ENCODE measurements around the gene NOS3.
A peak's percentile ranks its signal among the peaks of the same experiment; 100 is the strongest.

Gene NOS3

DNA sequence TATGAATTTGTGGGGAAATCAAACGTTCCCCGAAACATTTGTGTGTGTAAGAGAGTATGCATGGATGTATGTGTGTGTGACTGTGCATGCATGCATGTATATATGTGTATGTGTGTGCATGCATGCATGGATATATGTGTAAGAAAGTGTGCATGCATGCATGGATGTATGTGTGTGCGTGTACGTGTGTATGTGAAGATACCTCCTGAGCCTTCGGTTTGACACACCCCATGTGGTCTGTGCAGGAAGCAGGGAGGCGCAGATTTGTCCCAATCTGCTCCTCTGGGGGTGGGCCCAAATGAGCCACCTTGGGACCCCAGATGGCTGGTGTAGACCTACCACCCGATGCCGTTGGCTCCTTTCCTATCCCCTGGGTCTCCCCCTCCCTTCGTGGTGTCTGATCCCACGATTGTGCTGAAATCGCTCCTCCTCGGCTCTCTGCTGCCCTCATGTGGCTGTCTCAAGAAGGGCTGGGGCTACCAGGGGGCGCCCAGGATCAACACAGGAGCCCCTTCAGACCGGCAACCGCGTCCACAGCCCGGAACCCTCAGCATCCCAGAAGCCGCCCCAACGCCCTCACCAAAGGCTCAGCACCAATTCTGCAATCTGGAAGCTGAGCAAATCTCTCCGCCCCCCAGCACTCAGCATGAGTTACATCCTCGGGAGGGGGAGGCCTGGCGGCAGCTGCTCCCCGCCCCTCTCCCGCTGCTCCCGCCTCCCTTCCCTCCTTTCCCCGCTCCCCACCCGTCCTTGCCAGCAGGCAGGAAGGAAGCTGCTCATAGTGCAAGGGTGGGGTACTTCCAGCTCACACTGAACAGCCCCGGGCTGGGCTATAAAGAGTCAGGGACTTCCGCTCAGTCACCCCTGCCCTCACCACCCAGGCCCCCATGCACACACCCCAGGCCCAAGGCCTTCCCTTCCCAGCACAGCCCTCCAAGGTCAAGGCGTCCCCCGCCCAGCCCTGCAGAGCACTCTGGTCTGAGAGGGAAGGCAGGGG lies 2.3 kb upstream of the NOS3 start:
- H3K4me3 ChIP-seq: peak overlapping the region; percentile 55
- H3K9ac ChIP-seq: peak overlapping the region; percentile 70

GRCh38 chr7:150989456-150989855 lies 1.4 kb upstream of the NOS3 start:
- H3K9ac ChIP-seq: peak overlapping the region; percentile 70
- H3K36me3 ChIP-seq: peaks cover 6% of the 10 kb centered on the region; the same call in 1 of the 2 replicates
- no peak for TF ChIP-seq Cebpa-rat (IDR thresholded peaks at IDR 0.05)
- no peaks in the 10 kb centered on the region for H3K27me3 ChIP-seq
- peak overlapping the region; percentile 77 for H3K27ac ChIP-seq
- peak overlapping the region; percentile 88 for H3K4me2 ChIP-seq
- peaks cover 19% of the 10 kb centered on the region for H4K20me1 ChIP-seq
- peaks cover 18% of the 10 kb centered on the region for H3K9me3 ChIP-seq
- H3K4me3 ChIP-seq: no peak overlapping the region
- peaks cover 67% of the 10 kb centered on the region for H3K4me1 ChIP-seq

More for the DNA sequence above, 2.3 kb upstream of the NOS3 start:
- Histone ChIP-seq H3K27ac (peak overlapping the region; percentile 77), H3K9me3 (peaks cover 18% of the 10 kb centered on the region), H4K20me1 (peaks cover 28% of the 10 kb centered on the region), H3K27me3 (no peaks in the 10 kb centered on the region), H3K4me2 (peak overlapping the region; percentile 88), H3K4me1 (peaks cover 58% of the 10 kb centered on the region), H3K36me3 (peaks cover 6% of the 10 kb centered on the region; the same call in 1 of the 2 replicates)
- TF ChIP-seq Cebpa-rat (IDR thresholded peaks at IDR 0.05): no peak

DNA sequence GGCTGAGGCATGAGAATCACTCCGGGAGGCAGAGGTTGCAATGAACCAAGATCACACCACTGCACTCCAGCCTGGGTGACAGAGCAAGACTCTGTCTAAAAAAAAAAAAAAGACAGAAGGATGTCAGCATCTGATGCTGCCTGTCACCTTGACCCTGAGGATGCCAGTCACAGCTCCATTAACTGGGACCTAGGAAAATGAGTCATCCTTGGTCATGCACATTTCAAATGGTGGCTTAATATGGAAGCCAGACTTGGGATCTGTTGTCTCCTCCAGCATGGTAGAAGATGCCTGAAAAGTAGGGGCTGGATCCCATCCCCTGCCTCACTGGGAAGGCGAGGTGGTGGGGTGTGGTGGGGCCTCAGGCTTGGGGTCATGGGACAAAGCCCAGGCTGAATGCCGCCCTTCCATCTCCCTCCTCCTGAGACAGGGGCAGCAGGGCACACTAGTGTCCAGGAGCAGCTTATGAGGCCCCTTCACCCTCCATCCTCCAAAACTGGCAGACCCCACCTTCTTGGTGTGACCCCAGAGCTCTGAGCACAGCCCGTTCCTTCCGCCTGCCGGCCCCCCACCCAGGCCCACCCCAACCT lies 1.3 kb downstream of the NOS3 start:
- Histone ChIP-seq H3K4me2 (no peak overlapping the region), H3K9ac (no peak overlapping the region), H3K4me3 (no peak overlapping the region), H3K27me3 (no peaks in the 10 kb centered on the region), H3K27ac (no peak overlapping the region), H3K4me1 (peaks cover 66% of the 10 kb centered on the region), H4K20me1 (no peaks in the 10 kb centered on the region), H3K9me3 (peaks cover 18% of the 10 kb centered on the region), H3K36me3 (peaks cover 6% of the 10 kb centered on the region; the same call in 1 of the 2 replicates)
- TF ChIP-seq Cebpa-rat (IDR thresholded peaks at IDR 0.05): no peak

- peak overlapping the region; percentile 41 for H3K27ac ChIP-seq
- no peak overlapping the region for H3K9ac ChIP-seq
- H3K36me3 ChIP-seq: peaks cover 6% of the 10 kb centered on the region; the same call in 1 of the 2 replicates
- H3K27me3 ChIP-seq: no peaks in the 10 kb centered on the region
- peaks cover 66% of the 10 kb centered on the region for H3K4me1 ChIP-seq
- no peaks in the 10 kb centered on the region for H4K20me1 ChIP-seq
- no peak overlapping the region for H3K4me3 ChIP-seq
- no peak for TF ChIP-seq Cebpa-rat (IDR thresholded peaks at IDR 0.05)
- peaks cover 18% of the 10 kb centered on the region for H3K9me3 ChIP-seq
- peak overlapping the region; percentile 88; the same call in 1 of the 2 replicates for H3K4me2 ChIP-seq
These were observed 2.1 kb downstream of the NOS3 start for GRCh38 chr7:150992833-150993302.

DNA sequence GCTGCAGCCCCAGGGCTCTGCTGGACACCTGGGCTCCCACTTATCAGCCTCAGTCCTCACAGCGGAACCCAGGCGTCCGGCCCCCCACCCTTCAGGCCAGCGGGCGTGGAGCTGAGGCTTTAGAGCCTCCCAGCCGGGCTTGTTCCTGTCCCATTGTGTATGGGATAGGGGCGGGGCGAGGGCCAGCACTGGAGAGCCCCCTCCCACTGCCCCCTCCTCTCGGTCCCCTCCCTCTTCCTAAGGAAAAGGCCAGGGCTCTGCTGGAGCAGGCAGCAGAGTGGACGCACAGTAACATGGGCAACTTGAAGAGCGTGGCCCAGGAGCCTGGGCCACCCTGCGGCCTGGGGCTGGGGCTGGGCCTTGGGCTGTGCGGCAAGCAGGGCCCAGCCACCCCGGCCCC lies 2.7 kb downstream of the NOS3 start:
- no peaks in the 10 kb centered on the region for H4K20me1 ChIP-seq
- peaks cover 18% of the 10 kb centered on the region for H3K9me3 ChIP-seq
- no peak for TF ChIP-seq Cebpa-rat (IDR thresholded peaks at IDR 0.05)
- H3K4me3 ChIP-seq: no peak overlapping the region
- peak overlapping the region; percentile 88 for H3K4me2 ChIP-seq
- H3K4me1 ChIP-seq: peaks cover 66% of the 10 kb centered on the region
- peak overlapping the region; percentile 41 for H3K27ac ChIP-seq
- H3K36me3 ChIP-seq: peaks cover 8% of the 10 kb centered on the region
- H3K9ac ChIP-seq: no peak overlapping the region; the same call in 1 of the 2 replicates
- H3K27me3 ChIP-seq: no peaks in the 10 kb centered on the region

DNA sequence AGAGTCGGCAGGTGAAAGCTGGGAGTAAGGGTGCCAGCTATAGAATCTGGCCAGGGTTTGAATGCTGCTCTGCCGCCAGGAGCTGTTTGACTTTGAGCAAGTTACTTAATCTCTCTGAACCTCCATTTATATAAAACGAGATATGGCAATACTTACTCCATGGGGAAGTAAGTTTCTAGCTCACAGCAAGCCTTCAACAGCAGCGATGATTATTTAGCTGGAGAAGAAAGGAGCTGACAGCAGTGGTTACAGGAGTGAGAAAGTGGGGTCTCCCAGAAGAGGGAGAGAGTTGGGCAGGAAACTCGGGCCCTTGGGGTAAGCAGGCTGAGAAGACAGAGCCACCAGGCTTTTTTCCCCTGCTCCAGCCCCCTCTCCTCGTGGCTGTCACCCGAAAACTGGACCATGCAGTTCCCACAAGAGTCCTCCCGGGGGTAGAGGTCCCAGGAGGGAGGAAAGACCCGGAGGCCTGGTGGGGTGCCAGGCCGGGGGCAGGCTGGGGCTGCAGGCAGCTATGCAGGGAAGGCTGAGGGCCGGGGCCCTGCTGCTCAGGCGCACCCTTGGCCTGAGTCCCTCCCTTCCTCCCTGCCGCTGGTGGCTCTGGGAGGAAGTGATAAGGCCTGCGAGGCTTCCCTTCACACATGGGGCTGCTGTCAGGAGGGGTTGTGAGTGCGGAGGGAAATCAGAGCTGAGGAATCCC lies 3.5 kb downstream of the NOS3 start:
- Histone ChIP-seq H3K9ac (peak overlapping the region; percentile 67), H4K20me1 (no peaks in the 10 kb centered on the region), H3K4me2 (peak overlapping the region; percentile 88), H3K4me1 (peaks cover 61% of the 10 kb centered on the region), H3K4me3 (peak overlapping the region; percentile 55), H3K27me3 (no peaks in the 10 kb centered on the region), H3K27ac (peak overlapping the region; percentile 80), H3K9me3 (peaks cover 18% of the 10 kb centered on the region), H3K36me3 (peaks cover 15% of the 10 kb centered on the region)
- no peak for TF ChIP-seq Cebpa-rat (IDR thresholded peaks at IDR 0.05)

DNA sequence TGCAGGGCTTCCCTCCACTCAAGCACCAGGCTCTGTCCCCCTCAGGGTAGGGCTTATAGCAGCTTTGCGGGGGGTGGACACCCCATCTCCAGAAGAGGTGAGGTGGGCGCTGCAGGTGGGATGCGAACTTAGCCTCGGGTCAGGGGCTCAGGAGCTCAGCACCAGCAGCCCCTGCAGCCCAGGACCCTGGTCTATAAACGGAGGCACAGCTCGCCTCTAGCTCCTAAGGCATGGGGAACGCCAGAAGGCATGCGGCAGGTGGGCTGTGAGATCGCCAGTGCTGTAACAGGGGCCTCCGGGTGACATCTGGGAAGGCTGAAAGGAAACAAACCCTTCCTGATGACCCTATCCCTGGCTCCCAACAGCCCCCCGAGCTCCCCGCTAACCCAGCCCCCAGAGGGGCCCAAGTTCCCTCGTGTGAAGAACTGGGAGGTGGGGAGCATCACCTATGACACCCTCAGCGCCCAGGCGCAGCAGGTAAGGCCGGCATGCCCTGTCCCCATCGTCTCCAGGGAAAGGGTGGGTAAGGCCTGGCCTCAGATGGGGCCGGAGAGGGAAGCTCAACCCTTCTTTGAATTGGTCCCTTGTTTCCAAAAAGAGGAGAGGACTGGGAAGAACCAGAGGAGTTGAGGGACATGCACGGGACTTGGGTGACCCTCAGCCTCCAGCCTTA lies 4.2 kb downstream of the NOS3 start:
- H4K20me1 ChIP-seq: no peaks in the 10 kb centered on the region

GRCh38 chr7:150996376-150997074 lies 5.7 kb downstream of the NOS3 start:
- Histone ChIP-seq H3K4me2 (peak overlapping the region; percentile 88), H4K20me1 (no peaks in the 10 kb centered on the region), H3K9me3 (peaks cover 2% of the 10 kb centered on the region), H3K27me3 (no peaks in the 10 kb centered on the region), H3K36me3 (peaks cover 21% of the 10 kb centered on the region), H3K27ac (peak overlapping the region; percentile 87), H3K9ac (peak overlapping the region; percentile 75), H3K4me3 (peak overlapping the region; percentile 63), H3K4me1 (peaks cover 52% of the 10 kb centered on the region)
- no peak for TF ChIP-seq Cebpa-rat (IDR thresholded peaks at IDR 0.05)

More for the DNA sequence above, 4.2 kb downstream of the NOS3 start:
- Histone ChIP-seq H3K9me3 (peaks cover 18% of the 10 kb centered on the region), H3K9ac (peak overlapping the region; percentile 67), H3K4me3 (peak overlapping the region; percentile 55), H3K4me1 (peaks cover 54% of the 10 kb centered on the region), H3K27ac (peak overlapping the region; percentile 80), H3K36me3 (peaks cover 15% of the 10 kb centered on the region), H3K27me3 (no peaks in the 10 kb centered on the region), H3K4me2 (peak overlapping the region; percentile 88)
- no peak for TF ChIP-seq Cebpa-rat (IDR thresholded peaks at IDR 0.05)

Measured in BLaER1 (cell line).